Panc1 (cell line): ENCODE data around the gene MGAT5. TPM values are rescaled to one million over a fixed set of nuclear protein-coding genes. Genes with fewer than 3 reads are reported as not detected.

Source experiments
- ATAC-seq: fragments of 200-7000 bp; cut with Tn5 transposase; 2 replicates; pipeline ENCODE4 v1.9.1; 2020; ENCODE audit warnings: mild to moderate bottlenecking, moderate library complexity
- BruUV-seq: library from RNA; stranded (reverse); fragments of 400-500 nt; replicated peaks from 2 replicates; lab custom pipeline; 2021; lab: Mats Ljungman, UMichigan
- CTCF ChIA-PET: fragments of 300-600 bp; sonication (Branson Sonifier 250); formaldehyde crosslinking; loops from one replicate; lab custom pipeline; 2022; ENCODE audit warnings: antibody characterized with exemption; lab: Charles Lee
- POLR2A ChIA-PET: fragments of 300-600 bp; sonication (Branson Sonifier 250); formaldehyde crosslinking; loops from one replicate; lab custom pipeline; 2022; ENCODE audit warnings: antibody characterized with exemption; lab: Charles Lee
- DNase-seq: peaks from one replicate; pipeline ENCODE4 v3.0.0-alpha.2; 2010; ENCODE audit warnings: low read depth, low spot score
- H3K27ac ChIP-seq: 2 replicates; pipeline ENCODE4 v1.5.1; 2011; ENCODE audit warnings: mild to moderate bottlenecking, low read length, inconsistent platforms
- H3K27me3 ChIP-seq: fragments of 200-500 bp; sonication (Bioruptor generic); 2 replicates; pipeline ENCODE4 v1.6.0; 2014; ENCODE audit warnings: low read length, inconsistent platforms; ENCODE audit not compliant: control insufficient read depth, insufficient read depth
- H3K36me3 ChIP-seq: fragments of 200-500 bp; sonication (Bioruptor generic); 2 replicates; pipeline ENCODE4 v1.5.1; 2014; ENCODE audit warnings: inconsistent platforms, mild to moderate bottlenecking, low read length, moderate library complexity; ENCODE audit not compliant: control insufficient read depth, insufficient read depth
- H3K4me1 ChIP-seq: 2 replicates; pipeline ENCODE4 v1.5.1; 2011; ENCODE audit warnings: inconsistent platforms, mild to moderate bottlenecking, low read length, moderate library complexity; ENCODE audit not compliant: control insufficient read depth, insufficient read depth
- H3K4me3 ChIP-seq, 2 experiments: 2 replicates each; pipeline ENCODE4 v1.5.1; 2011 to 2012; ENCODE audit warnings: low read depth in 2 of 2, low read length in 2 of 2, mild to moderate bottlenecking in 2 of 2, inconsistent platforms in 1 of 2, moderate library complexity in 1 of 2
- H3K9me3 ChIP-seq: fragments of 200-500 bp; sonication (Bioruptor generic); 2 replicates; pipeline ENCODE4 v1.5.1; 2014; ENCODE audit warnings: low read depth, mild to moderate bottlenecking, inconsistent platforms, low read length, moderate library complexity; ENCODE audit not compliant: control insufficient read depth, insufficient read depth
- POLR2AphosphoS5 ChIP-seq: IDR thresholded peaks from 2 replicates; pipeline ENCODE4 v1.6.1; 2012; ENCODE audit warnings: mild to moderate bottlenecking, low read depth, low read length, moderate library complexity
- SIN3A ChIP-seq: IDR thresholded peaks from 2 replicates; pipeline ENCODE4 v1.6.1; 2012; ENCODE audit warnings: low read depth, mild to moderate bottlenecking, low read length, moderate library complexity, borderline replicate concordance; ENCODE audit not compliant: insufficient read depth
- TCF7L2 ChIP-seq: IDR thresholded peaks from 2 replicates; pipeline ENCODE4 v1.6.1; 2011; ENCODE audit warnings: mild to moderate bottlenecking, low read depth, low read length, inconsistent platforms
- in situ Hi-C: cut with HindIII; loops from 2 replicates; pipeline ENCODE4 v1.10.0; 2016; ENCODE audit warnings: low sequenced_read_pairs, low pct_unique_long_range_greater_than_20kb
- intact Hi-C: fragments of 100-400 bp; cut with micrococcal nuclease; formaldehyde crosslinking; loops from one replicate; pipeline ENCODE4 v1.10.0; 2022; ENCODE audit not compliant: unreplicated experiment
- total RNA-seq: library from RNA; stranded (reverse); gene quantifications from one replicate; pipeline ENCODE4 v1.2.1, GENCODE V29; 2021; ENCODE audit not compliant: unreplicated experiment
- TF ChIP-seq, protein P1 (sequence below): fragments of 450-650 bp; IDR thresholded peaks from 2 replicates; pipeline ENCODE4 v1.5.1; 2017; ENCODE audit warnings: mild to moderate bottlenecking
- TF ChIP-seq, protein P2 (sequence below), 2 experiments: IDR thresholded peaks; 2 replicates each; pipeline ENCODE4 v1.6.1; 2011 to 2012; ENCODE audit warnings: low read depth in 2 of 2, control low read depth in 1 of 2, low read length in 1 of 2, mild to moderate bottlenecking in 1 of 2, moderate library complexity in 1 of 2; ENCODE audit not compliant: insufficient read depth in 1 of 2

Gene MGAT5
- total RNA-seq, 1 experiment from 2014 or later, result 22.1 TPM

DNA sequence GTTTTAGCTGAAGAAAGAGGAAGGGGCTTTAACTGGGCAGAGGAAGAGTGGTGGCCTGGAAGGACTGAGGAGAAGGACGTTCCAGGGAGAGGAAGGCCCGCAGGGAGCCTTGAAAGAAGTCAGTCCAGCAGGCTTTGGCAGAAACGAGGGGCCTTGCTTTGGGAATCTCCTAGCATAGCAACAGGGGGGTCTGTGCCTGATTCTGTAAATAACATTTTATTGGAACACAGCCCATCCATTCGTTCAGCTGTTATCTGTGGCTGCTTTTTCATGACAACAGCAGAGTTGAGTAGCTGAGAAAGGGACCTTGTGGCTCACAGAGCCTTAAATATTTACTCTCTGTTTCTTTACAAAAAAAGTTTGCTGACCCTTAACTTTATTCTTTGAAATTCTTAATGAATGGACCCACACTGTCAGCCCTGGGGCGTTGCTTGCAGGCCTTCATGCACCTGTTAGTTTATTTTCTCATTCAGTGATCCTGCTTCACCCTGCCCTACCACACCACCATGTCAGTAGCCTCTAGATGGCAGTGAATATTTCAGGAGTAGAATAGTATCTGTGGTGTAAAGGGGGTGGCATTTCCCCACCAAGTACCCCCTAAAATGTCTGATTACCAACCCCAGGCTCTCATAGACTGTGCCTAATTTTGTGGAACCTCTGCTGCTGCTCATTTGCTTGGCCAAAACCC lies 61.0 kb downstream of the MGAT5 start:
- POLR2A ChIA-PET, result no interaction called here
- no TSS peak for BruUV-seq

DNA sequence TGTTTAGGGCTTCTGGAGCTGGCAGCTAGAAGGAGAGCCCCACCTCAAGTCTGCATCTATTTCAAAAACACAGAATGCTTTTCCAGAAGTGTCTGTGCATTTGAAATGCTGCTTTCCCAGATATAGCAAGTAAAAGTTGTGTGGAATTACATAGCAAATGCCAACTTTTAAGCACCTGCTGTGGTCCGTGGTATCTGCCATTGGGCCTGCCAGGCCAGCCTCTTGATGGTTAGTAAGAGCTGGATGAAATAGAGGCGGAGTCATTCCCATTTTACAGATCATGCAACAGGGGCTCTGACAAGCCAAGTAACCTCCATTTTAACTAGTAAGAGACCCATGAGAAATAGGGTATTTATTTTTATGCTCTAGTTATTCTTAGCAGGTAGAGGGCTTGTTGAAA lies 61.6 kb downstream of the MGAT5 start:
- H3K27me3 ChIP-seq, result no peaks in the 10 kb centered on the region
- TF ChIP-seq, protein P1, sequence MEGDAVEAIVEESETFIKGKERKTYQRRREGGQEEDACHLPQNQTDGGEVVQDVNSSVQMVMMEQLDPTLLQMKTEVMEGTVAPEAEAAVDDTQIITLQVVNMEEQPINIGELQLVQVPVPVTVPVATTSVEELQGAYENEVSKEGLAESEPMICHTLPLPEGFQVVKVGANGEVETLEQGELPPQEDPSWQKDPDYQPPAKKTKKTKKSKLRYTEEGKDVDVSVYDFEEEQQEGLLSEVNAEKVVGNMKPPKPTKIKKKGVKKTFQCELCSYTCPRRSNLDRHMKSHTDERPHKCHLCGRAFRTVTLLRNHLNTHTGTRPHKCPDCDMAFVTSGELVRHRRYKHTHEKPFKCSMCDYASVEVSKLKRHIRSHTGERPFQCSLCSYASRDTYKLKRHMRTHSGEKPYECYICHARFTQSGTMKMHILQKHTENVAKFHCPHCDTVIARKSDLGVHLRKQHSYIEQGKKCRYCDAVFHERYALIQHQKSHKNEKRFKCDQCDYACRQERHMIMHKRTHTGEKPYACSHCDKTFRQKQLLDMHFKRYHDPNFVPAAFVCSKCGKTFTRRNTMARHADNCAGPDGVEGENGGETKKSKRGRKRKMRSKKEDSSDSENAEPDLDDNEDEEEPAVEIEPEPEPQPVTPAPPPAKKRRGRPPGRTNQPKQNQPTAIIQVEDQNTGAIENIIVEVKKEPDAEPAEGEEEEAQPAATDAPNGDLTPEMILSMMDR, result no peak
- no peak for TF ChIP-seq TCF7L2
- no peak for TF ChIP-seq POLR2AphosphoS5
- no peak for TF ChIP-seq SIN3A
- TF ChIP-seq, protein P2, sequence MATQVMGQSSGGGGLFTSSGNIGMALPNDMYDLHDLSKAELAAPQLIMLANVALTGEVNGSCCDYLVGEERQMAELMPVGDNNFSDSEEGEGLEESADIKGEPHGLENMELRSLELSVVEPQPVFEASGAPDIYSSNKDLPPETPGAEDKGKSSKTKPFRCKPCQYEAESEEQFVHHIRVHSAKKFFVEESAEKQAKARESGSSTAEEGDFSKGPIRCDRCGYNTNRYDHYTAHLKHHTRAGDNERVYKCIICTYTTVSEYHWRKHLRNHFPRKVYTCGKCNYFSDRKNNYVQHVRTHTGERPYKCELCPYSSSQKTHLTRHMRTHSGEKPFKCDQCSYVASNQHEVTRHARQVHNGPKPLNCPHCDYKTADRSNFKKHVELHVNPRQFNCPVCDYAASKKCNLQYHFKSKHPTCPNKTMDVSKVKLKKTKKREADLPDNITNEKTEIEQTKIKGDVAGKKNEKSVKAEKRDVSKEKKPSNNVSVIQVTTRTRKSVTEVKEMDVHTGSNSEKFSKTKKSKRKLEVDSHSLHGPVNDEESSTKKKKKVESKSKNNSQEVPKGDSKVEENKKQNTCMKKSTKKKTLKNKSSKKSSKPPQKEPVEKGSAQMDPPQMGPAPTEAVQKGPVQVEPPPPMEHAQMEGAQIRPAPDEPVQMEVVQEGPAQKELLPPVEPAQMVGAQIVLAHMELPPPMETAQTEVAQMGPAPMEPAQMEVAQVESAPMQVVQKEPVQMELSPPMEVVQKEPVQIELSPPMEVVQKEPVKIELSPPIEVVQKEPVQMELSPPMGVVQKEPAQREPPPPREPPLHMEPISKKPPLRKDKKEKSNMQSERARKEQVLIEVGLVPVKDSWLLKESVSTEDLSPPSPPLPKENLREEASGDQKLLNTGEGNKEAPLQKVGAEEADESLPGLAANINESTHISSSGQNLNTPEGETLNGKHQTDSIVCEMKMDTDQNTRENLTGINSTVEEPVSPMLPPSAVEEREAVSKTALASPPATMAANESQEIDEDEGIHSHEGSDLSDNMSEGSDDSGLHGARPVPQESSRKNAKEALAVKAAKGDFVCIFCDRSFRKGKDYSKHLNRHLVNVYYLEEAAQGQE (IDR thresholded peaks at IDR 0.05; ENCODE audit: insufficient read depth in 1 of 2, low read depth in 2 of 2, low read length in 1 of 2), result no peak
- no peaks in the 10 kb centered on the region for H3K36me3 ChIP-seq
- ChIA-PET POLR2A (no interaction called here), CTCF (no interaction called here)
- no peak for ATAC-seq
- in situ Hi-C loops, result no loop called here
- intact Hi-C loops, result no loop called here
- no peaks in the 10 kb centered on the region for H3K4me1 ChIP-seq
- no TSS peak for BruUV-seq
- DNase-seq, result no peak
- H3K4me3 ChIP-seq, result no peak overlapping the region
- H3K9me3 ChIP-seq, result no peaks in the 10 kb centered on the region
- no peak overlapping the region for H3K27ac ChIP-seq

More for the DNA sequence above, 61.0 kb downstream of the MGAT5 start:
- CTCF ChIA-PET, result no interaction called here
- ATAC-seq (no peak), DNase-seq (no peak)
- Histone ChIP-seq H3K27me3 (no peaks in the 10 kb centered on the region), H3K9me3 (no peaks in the 10 kb centered on the region), H3K4me3 (no peak overlapping the region), H3K36me3 (no peaks in the 10 kb centered on the region), H3K27ac (no peak overlapping the region), H3K4me1 (no peaks in the 10 kb centered on the region)
- in situ Hi-C loops (no loop called here), intact Hi-C loops (no loop called here)
- TF ChIP-seq, protein P2 (IDR thresholded peaks at IDR 0.05; ENCODE audit: insufficient read depth in 1 of 2, low read depth in 2 of 2, low read length in 1 of 2), result no peak
- TF ChIP-seq SIN3A (no peak), TCF7L2 (no peak), POLR2AphosphoS5 (no peak)
- TF ChIP-seq, protein P1, result no peak
